K562 (cell line): Measurements from ENCODE around the gene KPNA1. TPM values are rescaled to one million over a fixed set of nuclear protein-coding genes. Genes with fewer than 3 reads are reported as not detected.

Experiments
- CREM ChIP-seq: IDR thresholded peaks from 2 replicates; pipeline ENCODE4 v1.6.1; 2014; ENCODE audit warnings: antibody characterized with exemption, low read depth
- ERF ChIP-seq: fragments of 450-650 bp; formaldehyde crosslinking; IDR thresholded peaks from 2 replicates; pipeline ENCODE4 v1.4.0; 2020; ENCODE audit warnings: mild to moderate bottlenecking, mixed read lengths
- FOXK2 ChIP-seq, 2 experiments: fragments of 450-650 bp; IDR thresholded peaks in 1 of 2; conservative IDR thresholded peaks in 1 of 2; 2 replicates each; pipeline ENCODE4 v1.6.1; 2016; ENCODE audit warnings: low read depth in 2 of 2, mild to moderate bottlenecking in 1 of 2
- GTF2B ChIP-seq: IDR thresholded peaks from 2 replicates; pipeline ENCODE4 v1.6.1; 2011; ENCODE audit not compliant: insufficient read length; ENCODE audit errors: extremely low read depth
- HSF4 ChIP-seq: fragments of 250-450 bp; sonication (Bioruptor Pico); IDR thresholded peaks from 2 replicates; pipeline ENCODE4 v2.1.2; 2022; ENCODE audit warnings: mild to moderate bottlenecking, moderate library complexity, borderline replicate concordance
- ILF3 ChIP-seq: fragments of 450-650 bp; IDR thresholded peaks from 2 replicates; pipeline ENCODE4 v1.6.1; 2018; ENCODE audit warnings: antibody characterized with exemption, mild to moderate bottlenecking, moderate library complexity, borderline replicate concordance
- LEF1 ChIP-seq: fragments of 450-650 bp; IDR thresholded peaks from 2 replicates; pipeline ENCODE4 v1.6.1; 2016; ENCODE audit warnings: mild to moderate bottlenecking
- MAFG ChIP-seq: fragments of 450-650 bp; conservative IDR thresholded peaks from 2 replicates; pipeline ENCODE4 v1.6.1; 2016; ENCODE audit warnings: missing genetic modification characterization, missing compliant biosample characterization
- MAFK ChIP-seq: IDR thresholded peaks from 2 replicates; pipeline ENCODE4 v1.6.1; 2011; ENCODE audit warnings: low read length, improper control_type of control experiment
- MAZ ChIP-seq, 2 experiments: fragments of 450-650 bp in 1 of 2; sonication (generic) in 1 of 2; formaldehyde crosslinking; IDR thresholded peaks in 1 of 2; conservative IDR thresholded peaks in 1 of 2; 2 replicates each; pipeline versions ENCODE4 v1.4.0 to v1.5.0; 2020; ENCODE audit warnings: mild to moderate bottlenecking in 1 of 2, missing genetic modification reagents in 1 of 2
- MTF1 ChIP-seq: fragments of 250-450 bp; sonication (Bioruptor Pico); IDR thresholded peaks from 2 replicates; pipeline ENCODE4 v1.9.0; 2021; ENCODE audit warnings: moderate library complexity, mild to moderate bottlenecking, inconsistent platforms, borderline replicate concordance
- NR4A1 ChIP-seq, 2 experiments: fragments of 250-450 bp in 1 of 2; fragments of 450-650 bp in 1 of 2; sonication (Bioruptor Pico) in 1 of 2; IDR thresholded peaks; 2 replicates each; pipeline versions ENCODE4 v1.4.0 to v1.6.1; 2016 to 2020; ENCODE audit warnings: mild to moderate bottlenecking in 2 of 2, missing compliant biosample characterization in 1 of 2, missing genetic modification characterization in 1 of 2, moderate library complexity in 1 of 2
- PHB ChIP-seq: fragments of 250-450 bp; sonication (Bioruptor Pico); IDR thresholded peaks from 2 replicates; pipeline ENCODE4 v1.5.0; 2021
- PKNOX1 ChIP-seq: fragments of 450-650 bp; IDR thresholded peaks from 2 replicates; pipeline ENCODE4 v1.6.1; 2016
- POLR2A ChIP-seq: fragments of 450-650 bp; conservative IDR thresholded peaks from 2 replicates; pipeline ENCODE4 v1.6.1; 2016
- PTTG1 ChIP-seq: fragments of 450-650 bp; IDR thresholded peaks from 2 replicates; pipeline ENCODE4 v1.6.1; 2016; ENCODE audit warnings: low read depth, mild to moderate bottlenecking, missing genetic modification characterization, missing compliant biosample characterization
- RBFOX2 ChIP-seq: fragments of 200-400 bp; formaldehyde crosslinking; IDR thresholded peaks from 2 replicates; pipeline ENCODE4 v1.6.1; 2017; ENCODE audit warnings: low read depth, mild to moderate bottlenecking, low read length, moderate library complexity
- RFX7 ChIP-seq: fragments of 250-450 bp; sonication (Bioruptor Pico); IDR thresholded peaks from 2 replicates; pipeline ENCODE4 v1.5.1; 2021; ENCODE audit warnings: mild to moderate bottlenecking
- SMC3 ChIP-seq: conservative IDR thresholded peaks from 2 replicates; pipeline ENCODE4 v1.6.1; 2011; ENCODE audit warnings: low read depth, low read length, improper control_type of control experiment; ENCODE audit not compliant: insufficient read depth
- SRF ChIP-seq, 2 experiments: fragments of 250-450, 450-650 bp in 1 of 2; sonication (Bioruptor Pico) in 1 of 2; sonication (generic) in 1 of 2; formaldehyde crosslinking; IDR thresholded peaks; 2 replicates each; pipeline versions ENCODE4 v1.5.0 to v1.5.1; 2020 to 2022; ENCODE audit warnings: mild to moderate bottlenecking in 1 of 2, missing genetic modification reagents in 1 of 2
- TARDBP ChIP-seq: fragments of 450-650 bp; IDR thresholded peaks from 2 replicates; pipeline ENCODE4 v1.6.1; 2016
- TBP ChIP-seq: optimal IDR thresholded peaks from 2 replicates; pipeline ENCODE3; 2011; ENCODE audit warnings: low read depth, low read length, improper control_type of control experiment
- TOE1 ChIP-seq, 2 experiments: fragments of 450-650 bp in 1 of 2; sonication (generic) in 1 of 2; formaldehyde crosslinking in 1 of 2; IDR thresholded peaks; 2 replicates each; pipeline versions ENCODE4 v1.7.1 to v1.8.0; 2016 to 2022; ENCODE audit warnings: borderline replicate concordance in 2 of 2, mild to moderate bottlenecking in 2 of 2, antibody characterized with exemption in 1 of 2, inconsistent platforms in 1 of 2, low read depth in 1 of 2, missing genetic modification reagents in 1 of 2, moderate library complexity in 1 of 2
- ZNF507 ChIP-seq: conservative IDR thresholded peaks from 2 replicates; pipeline ENCODE4 v1.6.1; 2017; ENCODE audit warnings: missing genetic modification characterization, missing compliant biosample characterization
- polyA plus RNA-seq, 8 experiments: library from polyadenylated mRNA; depleted of rRNA in 4 of 8; stranded (reverse) in 5 of 8; unstranded in 3 of 8; fragments of >200 nt; fragmentation: Nextera tagmentation in 2 of 8; fragmentation: Illumina TruSeq in 1 of 8; extraction: Ambion mirVana in 2 of 8; extraction: Trizol in 1 of 8; gene quantifications; 2 replicates each; pipeline versions ENCODE4 v1.2.1 to v1.2.3, GENCODE V29; 2011 to 2014; ENCODE audit warnings: inconsistent platforms in 1 of 8, missing spikeins in 1 of 8
- total RNA-seq, 7 experiments: library from RNA; depleted of rRNA in 6 of 7; stranded (reverse); fragments of >200 nt in 6 of 7; fragmentation: Illumina TruSeq in 2 of 7; extraction: Trizol in 2 of 7; gene quantifications; 2 replicates each; pipeline versions ENCODE4 v1.2.1 to v1.2.3, GENCODE V29; 2011 to 2021; ENCODE audit warnings: low replicate concordance in 1 of 7
- TF ChIP-seq, protein P1 (sequence below), 2 experiments: IDR thresholded peaks; 2 replicates each; pipeline ENCODE4 v1.6.1; 2012; ENCODE audit warnings: improper control_type of control experiment in 2 of 2, low read depth in 2 of 2, low read length in 2 of 2, borderline replicate concordance in 1 of 2

Gene KPNA1
- total and polyA plus RNA-seq, 9 of the 15 experiments (the other 6 are each of a cell fraction or from before 2014, with no cell fraction given), result 9.3 to 53.8 (median 33.5) TPM

- TF ChIP-seq, protein P1, sequence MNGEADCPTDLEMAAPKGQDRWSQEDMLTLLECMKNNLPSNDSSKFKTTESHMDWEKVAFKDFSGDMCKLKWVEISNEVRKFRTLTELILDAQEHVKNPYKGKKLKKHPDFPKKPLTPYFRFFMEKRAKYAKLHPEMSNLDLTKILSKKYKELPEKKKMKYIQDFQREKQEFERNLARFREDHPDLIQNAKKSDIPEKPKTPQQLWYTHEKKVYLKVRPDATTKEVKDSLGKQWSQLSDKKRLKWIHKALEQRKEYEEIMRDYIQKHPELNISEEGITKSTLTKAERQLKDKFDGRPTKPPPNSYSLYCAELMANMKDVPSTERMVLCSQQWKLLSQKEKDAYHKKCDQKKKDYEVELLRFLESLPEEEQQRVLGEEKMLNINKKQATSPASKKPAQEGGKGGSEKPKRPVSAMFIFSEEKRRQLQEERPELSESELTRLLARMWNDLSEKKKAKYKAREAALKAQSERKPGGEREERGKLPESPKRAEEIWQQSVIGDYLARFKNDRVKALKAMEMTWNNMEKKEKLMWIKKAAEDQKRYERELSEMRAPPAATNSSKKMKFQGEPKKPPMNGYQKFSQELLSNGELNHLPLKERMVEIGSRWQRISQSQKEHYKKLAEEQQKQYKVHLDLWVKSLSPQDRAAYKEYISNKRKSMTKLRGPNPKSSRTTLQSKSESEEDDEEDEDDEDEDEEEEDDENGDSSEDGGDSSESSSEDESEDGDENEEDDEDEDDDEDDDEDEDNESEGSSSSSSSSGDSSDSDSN (IDR thresholded peaks at IDR 0.05; ENCODE audit: borderline replicate concordance in 1 of 2, low read depth in 2 of 2, low read length in 2 of 2), result peak; percentile 66 to 74; a peak in 2 of 4 replicates
- TF ChIP-seq MTF1 (CRISPR knock-in tag) (no peak), FOXK2 (conservative IDR thresholded peaks at IDR 0.05 in 1 of 2, IDR thresholded peaks at IDR 0.05 in 1 of 2; ENCODE audit: low read depth in 2 of 2) (no peak), NR4A1 (CRISPR knock-in tag; IDR thresholded peaks at IDR 0.05) (no peak), NR4A1 (tag; IDR thresholded peaks at IDR 0.05) (0 out of 2 replicates have a peak, but pooled peaks have one; percentile 43), TOE1 (IDR thresholded peaks at IDR 0.05; ENCODE audit: borderline replicate concordance) (0 out of 2 replicates have a peak, but pooled peaks have one; percentile 42), TOE1 (CRISPR knock-in tag; IDR thresholded peaks at IDR 0.05; ENCODE audit: borderline replicate concordance, low read depth) (no peak), TBP (peak; percentile 26), RBFOX2 (peak; percentile 83), ZNF507 (tag) (no peak), MAZ (CRISPR knock-in tag; conservative IDR thresholded peaks at IDR 0.05 in 1 of 2, IDR thresholded peaks at IDR 0.05 in 1 of 2) (peak; percentile 70; a peak in 3 of 4 replicates), PTTG1 (no peak), ERF (CRISPR knock-in tag) (no peak), RFX7 (CRISPR knock-in tag) (no peak), POLR2A (peak; percentile 69), MAFK (no peak), MAFG (tag) (no peak), HSF4 (CRISPR knock-in tag) (no peak), CREM (peak; percentile 18; the same call in 1 of the 2 replicates), ILF3 (no peak), GTF2B (no peak), PHB (CRISPR knock-in tag) (no peak), TARDBP (no peak), LEF1 (no peak), SRF (CRISPR knock-in tag; IDR thresholded peaks at IDR 0.05) (peak in 1 of 2 experiments; percentile 56; a peak in 1 of 4 replicates), PKNOX1 (no peak), SMC3 (no peak)
Observed at GRCh38 chr3:122564155-122564912, 49.6 kb upstream of the KPNA1 start, which contains the start of the genes DTX3L and PARP9 (continued).
